22Rv1 (cell line): ENCODE measurements around the gene CCDC92.

ENCODE experiments used
- CTCF ChIP-seq: fragments of 450-650 bp; IDR thresholded peaks from 2 replicates; pipeline ENCODE4 v1.5.1; 2017; ENCODE audit warnings: mild to moderate bottlenecking
- ZFX ChIP-seq: fragments of 450-650 bp; IDR thresholded peaks from 2 replicates; pipeline ENCODE4 v1.6.1; 2017; ENCODE audit warnings: antibody characterized with exemption, borderline replicate concordance

DNA sequence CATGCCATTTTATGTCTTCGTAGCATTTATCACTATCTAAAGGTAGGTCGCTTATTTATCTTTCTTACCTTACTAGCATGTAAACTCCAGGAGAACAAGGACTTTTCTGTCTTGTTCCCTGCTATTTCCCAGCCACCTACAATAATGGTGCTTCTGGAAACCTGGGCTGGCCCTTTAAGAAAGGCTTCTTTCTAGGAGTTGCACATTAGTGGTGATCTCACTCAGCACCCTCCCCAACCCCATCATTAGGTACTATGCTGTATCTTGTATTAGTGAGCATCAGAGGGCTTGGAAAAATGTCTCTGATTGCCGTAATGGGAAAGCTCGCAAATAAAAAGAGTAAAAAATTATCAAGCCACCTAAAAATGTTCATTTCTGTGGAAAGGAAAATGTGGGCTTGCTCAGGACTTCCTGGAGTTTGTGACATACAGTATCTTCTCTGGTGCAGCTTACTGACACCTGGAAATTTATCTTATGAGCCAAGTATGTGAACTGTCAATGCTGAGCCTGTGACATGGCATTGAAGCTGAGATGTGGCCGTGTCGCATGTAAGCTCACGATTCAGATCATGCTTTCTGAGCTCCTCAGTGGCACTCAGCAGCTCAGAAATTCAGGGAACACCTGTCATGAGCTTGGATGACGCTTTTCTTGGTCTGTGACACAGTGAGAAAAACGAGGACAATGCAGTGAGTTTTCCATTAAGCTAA is 12.4 kb downstream of the CCDC92 start:
- TF ChIP-seq CTCF (no peak), ZFX (no peak)
